Thyroid gland (tissue), 4 donors: ENCODE measurements around the gene LGSN.

ENCODE experiments used
- POLR2A ChIP-seq, 2 donors: fragments of 450-650 bp; IDR thresholded peaks; one replicate each; pipeline ENCODE4 v1.6.1; 2017; ENCODE audit warnings: antibody characterized with exemption in 2 of 2, mild to moderate bottlenecking in 2 of 2, moderate library complexity in 1 of 2
- TF ChIP-seq, protein P1 (sequence below), 6 experiments: fragments of 200-600 bp in 3 of 6; fragments of 450-650 bp in 3 of 6; sonication (generic) in 3 of 6; IDR thresholded peaks; one replicate each; pipeline ENCODE4 v1.5.1; 2016 to 2019; ENCODE audit warnings: antibody characterized with exemption in 6 of 6, mild to moderate bottlenecking in 2 of 6, inconsistent platforms in 1 of 6, moderate library complexity in 1 of 6

DNA sequence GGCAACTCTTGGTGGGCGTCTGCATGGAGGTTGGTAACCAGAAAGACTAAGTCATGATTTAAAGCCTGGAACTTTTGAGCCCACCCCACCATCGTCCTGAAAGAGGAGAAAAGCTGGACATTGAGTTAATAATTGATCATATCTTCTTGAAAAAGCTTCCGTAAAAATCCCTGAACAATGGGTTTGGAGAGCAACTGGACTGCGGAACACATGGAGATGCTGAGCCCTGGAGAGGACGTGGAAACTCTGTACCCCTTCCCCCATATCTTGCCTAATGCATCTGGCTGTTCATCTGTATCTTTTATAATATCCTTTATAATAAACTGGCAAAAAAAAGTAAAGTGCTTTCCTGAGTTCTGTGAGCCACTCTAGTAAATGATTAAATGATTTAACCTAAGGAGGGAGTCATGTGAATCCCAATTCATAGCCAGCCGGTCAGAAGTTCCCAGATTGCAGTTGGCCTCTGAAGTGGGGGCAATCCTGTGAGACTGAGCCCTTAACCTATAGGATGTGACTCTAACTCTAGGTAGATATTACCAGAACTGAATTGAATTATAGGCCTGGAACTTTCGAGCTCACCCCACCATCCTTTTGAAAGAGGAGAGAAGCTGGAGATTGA, 26.5 kb upstream of the LGSN start:
- no peak for TF ChIP-seq POLR2A (IDR thresholded peaks at IDR 0.05)
- TF ChIP-seq, protein P1, sequence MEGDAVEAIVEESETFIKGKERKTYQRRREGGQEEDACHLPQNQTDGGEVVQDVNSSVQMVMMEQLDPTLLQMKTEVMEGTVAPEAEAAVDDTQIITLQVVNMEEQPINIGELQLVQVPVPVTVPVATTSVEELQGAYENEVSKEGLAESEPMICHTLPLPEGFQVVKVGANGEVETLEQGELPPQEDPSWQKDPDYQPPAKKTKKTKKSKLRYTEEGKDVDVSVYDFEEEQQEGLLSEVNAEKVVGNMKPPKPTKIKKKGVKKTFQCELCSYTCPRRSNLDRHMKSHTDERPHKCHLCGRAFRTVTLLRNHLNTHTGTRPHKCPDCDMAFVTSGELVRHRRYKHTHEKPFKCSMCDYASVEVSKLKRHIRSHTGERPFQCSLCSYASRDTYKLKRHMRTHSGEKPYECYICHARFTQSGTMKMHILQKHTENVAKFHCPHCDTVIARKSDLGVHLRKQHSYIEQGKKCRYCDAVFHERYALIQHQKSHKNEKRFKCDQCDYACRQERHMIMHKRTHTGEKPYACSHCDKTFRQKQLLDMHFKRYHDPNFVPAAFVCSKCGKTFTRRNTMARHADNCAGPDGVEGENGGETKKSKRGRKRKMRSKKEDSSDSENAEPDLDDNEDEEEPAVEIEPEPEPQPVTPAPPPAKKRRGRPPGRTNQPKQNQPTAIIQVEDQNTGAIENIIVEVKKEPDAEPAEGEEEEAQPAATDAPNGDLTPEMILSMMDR (IDR thresholded peaks at IDR 0.05), result no peak
